ENCODE results near the gene HSF5. TPM values are rescaled to one million over a fixed set of nuclear protein-coding genes. Genes with fewer than 3 reads are reported as not detected.
A peak's percentile ranks its signal among the peaks of the same experiment; 100 is the strongest.

The HSF5 gene
- total and polyA plus RNA-seq, 2 of the 13 experiments (the other 11 are each of a cell fraction or from before 2014, with no cell fraction given), result not detected

DNA sequence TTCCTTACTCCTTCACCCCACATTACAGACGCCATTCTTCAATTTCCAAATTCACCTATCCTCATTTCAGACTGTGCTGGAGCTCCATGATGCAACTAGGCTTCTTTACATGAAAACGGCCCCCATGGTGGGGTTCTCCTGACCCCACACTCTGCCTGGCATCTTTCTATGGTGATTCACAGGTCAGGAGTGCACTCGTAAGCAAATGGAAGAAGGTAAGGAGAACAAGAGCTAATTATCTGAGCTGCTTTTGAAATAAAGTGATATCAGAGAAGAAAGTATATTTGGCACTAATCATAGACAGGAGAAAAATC lies 108.7 kb downstream of the HSF5 start (continued):
- TF ChIP-seq, protein P1, sequence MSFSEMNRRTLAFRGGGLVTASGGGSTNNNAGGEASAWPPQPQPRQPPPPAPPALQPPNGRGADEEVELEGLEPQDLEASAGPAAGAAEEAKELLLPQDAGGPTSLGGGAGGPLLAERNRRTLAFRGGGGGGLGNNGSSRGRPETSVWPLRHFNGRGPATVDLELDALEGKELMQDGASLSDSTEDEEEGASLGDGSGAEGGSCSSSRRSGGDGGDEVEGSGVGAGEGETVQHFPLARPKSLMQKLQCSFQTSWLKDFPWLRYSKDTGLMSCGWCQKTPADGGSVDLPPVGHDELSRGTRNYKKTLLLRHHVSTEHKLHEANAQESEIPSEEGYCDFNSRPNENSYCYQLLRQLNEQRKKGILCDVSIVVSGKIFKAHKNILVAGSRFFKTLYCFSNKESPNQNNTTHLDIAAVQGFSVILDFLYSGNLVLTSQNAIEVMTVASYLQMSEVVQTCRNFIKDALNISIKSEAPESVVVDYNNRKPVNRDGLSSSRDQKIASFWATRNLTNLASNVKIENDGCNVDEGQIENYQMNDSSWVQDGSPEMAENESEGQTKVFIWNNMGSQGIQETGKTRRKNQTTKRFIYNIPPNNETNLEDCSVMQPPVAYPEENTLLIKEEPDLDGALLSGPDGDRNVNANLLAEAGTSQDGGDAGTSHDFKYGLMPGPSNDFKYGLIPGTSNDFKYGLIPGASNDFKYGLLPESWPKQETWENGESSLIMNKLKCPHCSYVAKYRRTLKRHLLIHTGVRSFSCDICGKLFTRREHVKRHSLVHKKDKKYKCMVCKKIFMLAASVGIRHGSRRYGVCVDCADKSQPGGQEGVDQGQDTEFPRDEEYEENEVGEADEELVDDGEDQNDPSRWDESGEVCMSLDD (CRISPR knock-in tag; IDR thresholded peaks at IDR 0.05; ENCODE audit: borderline replicate concordance), result no peak
- TF ChIP-seq, protein P2, sequence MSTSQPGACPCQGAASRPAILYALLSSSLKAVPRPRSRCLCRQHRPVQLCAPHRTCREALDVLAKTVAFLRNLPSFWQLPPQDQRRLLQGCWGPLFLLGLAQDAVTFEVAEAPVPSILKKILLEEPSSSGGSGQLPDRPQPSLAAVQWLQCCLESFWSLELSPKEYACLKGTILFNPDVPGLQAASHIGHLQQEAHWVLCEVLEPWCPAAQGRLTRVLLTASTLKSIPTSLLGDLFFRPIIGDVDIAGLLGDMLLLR (CRISPR knock-in tag; IDR thresholded peaks at IDR 0.05), result no peak
- TF ChIP-seq DDIT3 (CRISPR knock-in tag; IDR thresholded peaks at IDR 0.05) (no peak), THAP11 (CRISPR knock-in tag; IDR thresholded peaks at IDR 0.05) (0 out of 2 replicates have a peak, but pooled peaks have one; percentile 8), IRF2 (CRISPR knock-in tag; IDR thresholded peaks at IDR 0.05) (0 out of 2 replicates have a peak, but pooled peaks have one; percentile 36), ZNF660 (CRISPR knock-in tag; IDR thresholded peaks at IDR 0.05; ENCODE audit: borderline replicate concordance, low read depth) (no peak), FOSL2 (CRISPR knock-in tag; IDR thresholded peaks at IDR 0.05) (peak; percentile 55), SNRNP70 (IDR thresholded peaks at IDR 0.05; ENCODE audit: low read depth, low read length) (no peak), SUZ12 (IDR thresholded peaks at IDR 0.05; ENCODE audit: low read depth, low read length) (no peak), ESRRA (CRISPR knock-in tag; IDR thresholded peaks at IDR 0.05; ENCODE audit: low read depth) (no peak), DMAP1 (CRISPR knock-in tag; IDR thresholded peaks at IDR 0.05) (no peak), TEAD2 (CRISPR knock-in tag; IDR thresholded peaks at IDR 0.05) (no peak), SATB2 (CRISPR knock-in tag; IDR thresholded peaks at IDR 0.05) (no peak)
- TF ChIP-seq, protein P3, sequence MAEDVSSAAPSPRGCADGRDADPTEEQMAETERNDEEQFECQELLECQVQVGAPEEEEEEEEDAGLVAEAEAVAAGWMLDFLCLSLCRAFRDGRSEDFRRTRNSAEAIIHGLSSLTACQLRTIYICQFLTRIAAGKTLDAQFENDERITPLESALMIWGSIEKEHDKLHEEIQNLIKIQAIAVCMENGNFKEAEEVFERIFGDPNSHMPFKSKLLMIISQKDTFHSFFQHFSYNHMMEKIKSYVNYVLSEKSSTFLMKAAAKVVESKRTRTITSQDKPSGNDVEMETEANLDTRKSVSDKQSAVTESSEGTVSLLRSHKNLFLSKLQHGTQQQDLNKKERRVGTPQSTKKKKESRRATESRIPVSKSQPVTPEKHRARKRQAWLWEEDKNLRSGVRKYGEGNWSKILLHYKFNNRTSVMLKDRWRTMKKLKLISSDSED (CRISPR knock-in tag; IDR thresholded peaks at IDR 0.05), result no peak
- TF ChIP-seq, protein P4, sequence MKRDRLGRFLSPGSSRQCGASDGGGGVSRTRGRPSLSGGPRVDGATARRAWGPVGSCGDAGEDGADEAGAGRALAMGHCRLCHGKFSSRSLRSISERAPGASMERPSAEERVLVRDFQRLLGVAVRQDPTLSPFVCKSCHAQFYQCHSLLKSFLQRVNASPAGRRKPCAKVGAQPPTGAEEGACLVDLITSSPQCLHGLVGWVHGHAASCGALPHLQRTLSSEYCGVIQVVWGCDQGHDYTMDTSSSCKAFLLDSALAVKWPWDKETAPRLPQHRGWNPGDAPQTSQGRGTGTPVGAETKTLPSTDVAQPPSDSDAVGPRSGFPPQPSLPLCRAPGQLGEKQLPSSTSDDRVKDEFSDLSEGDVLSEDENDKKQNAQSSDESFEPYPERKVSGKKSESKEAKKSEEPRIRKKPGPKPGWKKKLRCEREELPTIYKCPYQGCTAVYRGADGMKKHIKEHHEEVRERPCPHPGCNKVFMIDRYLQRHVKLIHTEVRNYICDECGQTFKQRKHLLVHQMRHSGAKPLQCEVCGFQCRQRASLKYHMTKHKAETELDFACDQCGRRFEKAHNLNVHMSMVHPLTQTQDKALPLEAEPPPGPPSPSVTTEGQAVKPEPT (CRISPR knock-in tag; IDR thresholded peaks at IDR 0.05; ENCODE audit: low read depth), result no peak
- TF ChIP-seq, protein P5, sequence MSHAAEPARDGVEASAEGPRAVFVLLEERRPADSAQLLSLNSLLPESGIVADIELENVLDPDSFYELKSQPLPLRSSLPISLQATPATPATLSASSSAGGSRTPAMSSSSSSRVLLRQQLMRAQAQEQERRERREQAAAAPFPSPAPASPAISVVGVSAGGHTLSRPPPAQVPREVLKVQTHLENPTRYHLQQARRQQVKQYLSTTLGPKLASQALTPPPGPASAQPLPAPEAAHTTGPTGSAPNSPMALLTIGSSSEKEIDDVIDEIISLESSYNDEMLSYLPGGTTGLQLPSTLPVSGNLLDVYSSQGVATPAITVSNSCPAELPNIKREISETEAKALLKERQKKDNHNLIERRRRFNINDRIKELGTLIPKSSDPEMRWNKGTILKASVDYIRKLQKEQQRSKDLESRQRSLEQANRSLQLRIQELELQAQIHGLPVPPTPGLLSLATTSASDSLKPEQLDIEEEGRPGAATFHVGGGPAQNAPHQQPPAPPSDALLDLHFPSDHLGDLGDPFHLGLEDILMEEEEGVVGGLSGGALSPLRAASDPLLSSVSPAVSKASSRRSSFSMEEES (CRISPR knock-in tag; IDR thresholded peaks at IDR 0.05), result no peak
- TF ChIP-seq, protein P6, sequence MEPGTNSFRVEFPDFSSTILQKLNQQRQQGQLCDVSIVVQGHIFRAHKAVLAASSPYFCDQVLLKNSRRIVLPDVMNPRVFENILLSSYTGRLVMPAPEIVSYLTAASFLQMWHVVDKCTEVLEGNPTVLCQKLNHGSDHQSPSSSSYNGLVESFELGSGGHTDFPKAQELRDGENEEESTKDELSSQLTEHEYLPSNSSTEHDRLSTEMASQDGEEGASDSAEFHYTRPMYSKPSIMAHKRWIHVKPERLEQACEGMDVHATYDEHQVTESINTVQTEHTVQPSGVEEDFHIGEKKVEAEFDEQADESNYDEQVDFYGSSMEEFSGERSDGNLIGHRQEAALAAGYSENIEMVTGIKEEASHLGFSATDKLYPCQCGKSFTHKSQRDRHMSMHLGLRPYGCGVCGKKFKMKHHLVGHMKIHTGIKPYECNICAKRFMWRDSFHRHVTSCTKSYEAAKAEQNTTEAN (CRISPR knock-in tag; conservative IDR thresholded peaks at IDR 0.05), result no peak
- TF ChIP-seq, protein P7, sequence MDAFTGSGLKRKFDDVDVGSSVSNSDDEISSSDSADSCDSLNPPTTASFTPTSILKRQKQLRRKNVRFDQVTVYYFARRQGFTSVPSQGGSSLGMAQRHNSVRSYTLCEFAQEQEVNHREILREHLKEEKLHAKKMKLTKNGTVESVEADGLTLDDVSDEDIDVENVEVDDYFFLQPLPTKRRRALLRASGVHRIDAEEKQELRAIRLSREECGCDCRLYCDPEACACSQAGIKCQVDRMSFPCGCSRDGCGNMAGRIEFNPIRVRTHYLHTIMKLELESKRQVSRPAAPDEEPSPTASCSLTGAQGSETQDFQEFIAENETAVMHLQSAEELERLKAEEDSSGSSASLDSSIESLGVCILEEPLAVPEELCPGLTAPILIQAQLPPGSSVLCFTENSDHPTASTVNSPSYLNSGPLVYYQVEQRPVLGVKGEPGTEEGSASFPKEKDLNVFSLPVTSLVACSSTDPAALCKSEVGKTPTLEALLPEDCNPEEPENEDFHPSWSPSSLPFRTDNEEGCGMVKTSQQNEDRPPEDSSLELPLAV (CRISPR knock-in tag; conservative IDR thresholded peaks at IDR 0.05; ENCODE audit: low read depth), result no peak

Data from HepG2 (cell line).